Measurements from ENCODE around the gene TNS3.

TNS3 gene

DNA sequence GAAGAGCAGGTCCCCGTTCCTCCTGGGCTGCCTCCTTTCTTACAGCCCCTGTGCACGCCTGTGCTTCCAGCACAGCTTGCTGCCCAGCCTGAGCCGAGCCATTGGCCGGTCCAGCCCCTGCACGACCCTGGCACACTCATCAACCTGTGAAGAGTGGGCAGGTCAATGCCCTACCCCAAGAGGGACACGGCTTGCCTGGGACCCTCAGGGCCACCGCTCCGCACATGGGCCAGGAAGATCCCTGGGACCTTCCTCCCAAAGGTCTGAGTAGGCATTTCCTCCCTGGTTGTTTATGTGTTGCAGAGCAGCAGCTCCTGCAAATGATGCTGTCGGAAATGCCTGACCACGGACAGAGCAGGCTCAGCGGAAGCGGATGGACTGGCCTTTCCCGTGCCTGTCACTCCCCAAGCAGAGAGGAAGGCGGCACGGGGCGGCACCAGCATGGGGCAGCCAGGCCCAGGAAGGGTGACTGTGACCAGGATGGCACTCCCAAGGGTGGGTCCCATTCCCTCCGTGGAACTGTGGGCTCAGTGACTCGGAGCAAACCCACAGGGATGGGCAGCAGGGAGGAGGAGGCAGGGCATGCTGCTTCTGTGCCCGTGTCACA is 252.5 kb downstream of the TNS3 start:
- no peak for DNase-seq (ENCODE audit: low read depth)

DNA sequence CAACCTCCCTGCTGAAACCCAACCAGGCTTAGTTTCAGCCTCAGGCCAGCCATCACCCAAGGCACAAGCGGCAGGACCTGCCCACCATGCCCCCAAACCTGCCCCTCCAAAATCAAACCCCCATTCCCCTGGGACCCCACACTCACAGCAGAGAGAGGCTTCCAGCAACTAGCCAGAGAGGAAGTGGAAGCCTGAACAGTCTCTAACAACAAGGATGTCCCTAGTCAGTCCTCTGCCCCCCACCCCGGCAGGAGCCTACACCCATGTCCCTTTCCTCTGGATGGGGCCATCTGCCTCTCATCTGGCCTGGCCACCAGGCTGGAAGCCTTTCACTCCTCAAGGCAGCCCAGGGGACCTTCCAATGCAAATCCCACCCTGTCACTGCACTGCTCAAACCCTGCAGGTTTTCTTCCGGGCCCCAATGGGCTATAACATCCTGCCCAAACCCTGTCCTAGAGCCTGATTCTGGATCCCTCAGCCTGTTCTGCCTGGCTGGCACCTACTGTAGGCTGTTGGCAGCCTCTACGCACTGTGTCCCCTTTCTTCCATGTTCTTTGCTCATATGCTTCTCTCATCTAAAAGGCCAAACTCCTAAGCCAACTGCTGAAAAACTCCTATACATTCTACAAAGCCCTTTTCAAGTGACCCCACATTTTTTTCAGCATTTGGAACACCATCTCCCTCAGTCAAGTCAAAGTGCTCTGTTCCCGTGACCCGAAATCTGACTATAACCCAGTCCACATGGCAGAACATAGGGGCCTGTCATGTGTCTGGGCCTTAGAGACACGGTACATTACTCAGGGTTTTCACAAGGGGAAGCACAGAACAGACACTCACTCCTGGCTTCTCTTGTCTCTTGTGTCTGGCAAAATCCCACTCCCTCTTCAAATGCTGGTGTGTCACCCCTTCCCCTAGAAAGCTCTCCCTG is 253.3 kb downstream of the TNS3 start:
- DNase-seq (ENCODE audit: low read depth): no peak

DNA sequence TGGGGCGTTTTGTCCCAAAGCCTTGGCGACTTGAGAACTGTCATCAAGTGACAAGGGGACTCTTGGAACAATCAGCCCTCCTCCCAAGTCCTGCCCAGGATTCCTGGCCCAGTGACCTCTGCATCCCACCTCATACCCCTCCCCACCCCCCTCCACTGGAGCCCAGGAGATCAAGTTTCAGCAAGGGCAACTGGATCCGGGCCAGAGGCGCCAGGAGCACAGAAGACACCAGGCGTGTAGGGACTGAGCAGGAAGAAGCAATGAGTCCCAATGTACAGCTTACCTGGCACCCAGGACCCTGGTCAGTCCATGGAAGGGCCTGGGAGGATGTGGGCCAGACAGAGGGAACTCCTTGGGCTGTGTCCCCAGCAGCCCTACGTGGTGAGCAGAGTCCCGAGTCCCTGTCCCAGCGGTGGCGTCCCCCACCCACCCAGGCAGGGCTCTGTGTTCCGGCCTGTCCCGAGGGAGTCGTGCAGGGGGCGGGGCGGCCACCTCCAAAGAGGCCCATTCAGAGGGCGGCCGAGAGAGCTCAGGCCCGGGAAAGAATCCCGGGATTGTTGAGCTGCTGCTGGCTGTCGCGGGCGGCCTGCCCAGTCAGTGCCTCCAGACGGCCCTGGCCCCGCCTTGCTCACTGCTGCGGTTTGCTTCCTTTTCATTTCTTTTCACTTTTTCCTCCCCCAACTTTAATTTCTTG is 254.1 kb downstream of the TNS3 start:
- DNase-seq (ENCODE audit: low read depth): no peak

DNA sequence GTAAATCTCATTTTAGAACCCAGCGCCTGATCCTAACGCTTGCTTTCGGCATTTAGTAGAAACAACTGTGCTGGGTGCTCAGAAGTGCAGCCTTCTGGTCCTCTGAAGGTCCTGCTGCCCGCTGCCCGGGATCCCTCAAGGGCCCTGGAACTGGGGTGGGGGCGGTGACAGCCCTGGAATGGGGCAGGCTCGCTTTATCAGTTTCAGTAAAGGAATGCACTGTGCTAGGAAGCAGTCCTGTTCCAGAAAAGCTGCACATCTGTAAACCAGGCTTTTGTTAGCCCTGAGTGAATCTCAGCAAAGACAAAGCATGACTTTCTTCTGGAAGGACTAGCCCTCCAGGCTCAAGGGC is 254.6 kb downstream of the TNS3 start:
- no peak for DNase-seq (ENCODE audit: low read depth)

DNA sequence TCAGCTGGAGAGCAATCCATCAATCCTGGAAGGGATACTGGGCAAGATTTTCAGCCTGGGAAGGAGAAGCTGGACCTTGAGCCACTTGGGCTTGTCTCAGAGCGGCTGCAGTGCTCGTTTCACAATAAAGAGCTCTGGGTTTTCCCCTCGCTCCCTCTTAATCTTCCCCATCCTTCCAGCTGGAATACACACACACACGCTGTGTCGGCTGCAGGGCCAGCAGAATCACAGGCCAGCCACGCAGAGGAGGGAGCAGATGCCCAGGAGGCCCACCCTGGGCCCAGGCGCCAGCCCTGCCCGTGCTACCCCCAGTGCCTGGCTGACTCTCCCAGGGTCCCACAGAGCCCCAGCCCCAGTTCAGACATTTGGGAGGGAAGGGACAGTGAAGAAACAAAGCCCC is 255.1 kb downstream of the TNS3 start:
- DNase-seq (ENCODE audit: low read depth): no peak

DNA sequence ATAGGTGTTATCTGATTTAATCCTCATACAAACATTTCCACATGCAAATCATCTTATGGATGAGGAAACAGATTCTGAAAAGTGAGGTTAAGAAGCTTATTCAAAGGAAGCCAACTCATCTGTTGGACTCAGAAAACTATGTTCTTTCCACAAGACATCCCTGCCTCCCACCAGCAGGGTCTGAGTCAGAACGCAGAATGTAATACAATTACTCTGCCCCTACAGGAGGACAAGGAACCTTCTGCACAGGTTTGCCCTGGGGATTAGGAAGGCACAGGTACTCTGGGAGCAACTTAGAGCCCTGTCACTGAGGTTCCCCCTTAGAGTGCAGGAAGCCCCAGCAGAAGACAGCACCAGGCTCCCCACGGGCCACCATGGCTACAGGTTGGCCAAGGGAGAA is 255.7 kb downstream of the TNS3 start:
- no peak for DNase-seq (ENCODE audit: low read depth)

DNA sequence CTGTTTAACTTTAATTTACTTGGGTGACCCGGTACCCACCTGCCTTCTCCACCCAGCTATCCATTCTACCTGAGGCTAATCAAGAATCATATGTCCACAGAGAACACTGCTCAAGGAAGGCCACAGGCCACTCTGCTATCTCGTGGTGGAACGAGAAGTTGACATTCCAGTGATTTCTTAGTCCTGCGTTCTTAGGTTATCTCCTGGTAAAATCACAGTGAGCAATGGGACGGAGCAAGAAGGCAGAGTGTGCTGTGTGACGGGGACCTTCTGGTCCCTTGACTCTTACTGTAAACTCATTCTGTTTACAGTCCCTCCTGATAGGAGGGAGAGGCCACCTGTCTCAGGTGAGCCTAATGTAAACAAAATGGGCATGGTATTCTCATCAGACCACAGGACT is 256.6 kb downstream of the TNS3 start:
- DNase-seq (ENCODE audit: low read depth): no peak

DNA sequence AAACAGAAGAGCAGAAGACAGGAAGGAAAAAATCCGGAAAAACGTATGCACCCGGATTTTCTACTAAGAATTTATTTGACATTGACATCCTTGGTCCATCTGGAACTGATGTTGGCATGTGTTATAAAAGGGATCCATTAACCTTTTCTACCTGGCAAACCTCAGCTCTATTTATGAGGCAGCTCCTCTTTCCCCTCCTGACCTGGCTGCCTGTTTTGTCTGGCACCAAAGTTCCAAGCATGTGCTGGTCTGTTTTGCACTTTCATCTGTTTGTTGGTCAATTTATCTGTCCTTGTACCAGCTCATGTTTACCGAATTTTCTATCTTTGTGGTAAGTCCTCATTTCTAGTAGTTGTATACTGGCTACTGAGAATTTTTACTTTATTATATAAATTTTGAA is 258.0 kb downstream of the TNS3 start:
- DNase-seq (ENCODE audit: low read depth): no peak

DNA sequence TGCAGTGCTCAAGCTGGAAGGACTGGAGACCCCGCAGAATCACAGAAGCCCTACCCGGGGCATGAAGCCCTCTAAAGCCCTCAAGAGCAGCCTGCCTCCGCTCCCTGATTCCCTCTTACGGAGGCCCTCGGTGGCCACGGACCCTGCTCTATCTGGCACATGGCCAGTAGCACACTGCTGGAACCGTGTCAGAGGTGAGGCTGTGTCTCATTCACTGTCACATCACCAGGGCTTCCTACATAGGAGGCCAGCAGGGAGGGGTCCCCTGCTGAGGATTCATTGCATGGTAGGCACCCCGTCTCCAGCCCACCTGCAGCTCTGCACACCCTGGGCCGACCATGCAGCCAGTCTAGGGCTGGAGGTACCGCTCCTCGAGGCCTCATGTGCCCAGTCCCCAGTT is 259.2 kb downstream of the TNS3 start:
- no peak for DNase-seq (ENCODE audit: low read depth)

DNA sequence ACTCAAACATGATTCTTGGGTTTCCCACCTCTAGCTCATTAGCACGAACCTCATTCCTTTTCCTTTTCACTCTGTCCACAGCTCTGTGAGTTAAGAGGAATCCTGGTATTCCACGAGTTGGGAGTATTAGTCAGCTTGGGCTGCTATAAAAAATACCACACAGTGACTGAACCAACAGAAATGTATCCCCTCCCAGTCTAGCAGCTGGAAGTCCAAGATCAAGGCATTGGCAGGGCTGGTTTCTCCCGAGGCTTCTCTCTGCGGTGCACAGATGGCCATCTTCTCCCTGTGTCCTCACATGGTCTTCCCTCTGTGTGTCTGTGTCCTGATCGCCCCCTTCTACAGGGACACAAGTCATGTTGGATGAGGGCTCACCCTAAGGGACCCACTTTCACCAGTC is 261.6 kb downstream of the TNS3 start:
- DNase-seq (ENCODE audit: low read depth): no peak

DNA sequence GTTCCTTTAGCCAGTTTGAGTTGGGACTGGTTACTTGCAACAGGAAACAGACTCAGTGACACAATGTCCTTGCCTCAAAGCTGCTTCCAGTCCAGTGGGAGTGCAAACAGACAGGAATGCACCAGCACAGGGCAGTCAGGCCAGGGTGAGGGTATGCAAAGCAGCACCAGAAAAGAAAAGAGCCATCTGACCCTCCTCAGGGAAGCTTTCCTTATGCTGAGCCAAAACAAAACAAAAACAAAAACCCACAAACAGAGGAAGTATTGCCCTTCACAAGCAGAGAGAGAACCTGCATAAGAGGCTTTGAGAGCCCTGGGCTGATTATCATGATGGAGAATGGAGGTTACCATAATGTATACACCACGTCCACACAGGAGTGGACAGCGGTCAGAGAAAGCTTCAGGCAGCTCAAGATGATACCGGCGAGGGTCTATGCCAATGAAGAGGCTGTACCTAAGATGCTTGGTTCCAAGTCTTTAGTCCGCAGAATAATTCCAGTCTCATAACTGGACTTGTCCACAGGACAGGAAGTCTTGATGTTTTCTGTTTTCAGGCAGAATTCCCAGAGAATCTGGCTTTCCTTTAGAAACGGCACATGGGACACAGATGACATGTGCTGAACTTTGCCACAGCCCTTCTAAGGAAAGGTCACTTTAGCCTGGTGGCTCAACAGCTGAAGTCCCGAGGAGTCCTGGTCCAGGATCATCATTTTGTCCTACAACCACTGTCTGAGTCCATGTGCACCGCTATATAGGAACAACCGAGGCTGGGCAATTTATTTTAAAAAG is 263.3 kb downstream of the TNS3 start:
- no peak for DNase-seq (ENCODE audit: low read depth)

DNA sequence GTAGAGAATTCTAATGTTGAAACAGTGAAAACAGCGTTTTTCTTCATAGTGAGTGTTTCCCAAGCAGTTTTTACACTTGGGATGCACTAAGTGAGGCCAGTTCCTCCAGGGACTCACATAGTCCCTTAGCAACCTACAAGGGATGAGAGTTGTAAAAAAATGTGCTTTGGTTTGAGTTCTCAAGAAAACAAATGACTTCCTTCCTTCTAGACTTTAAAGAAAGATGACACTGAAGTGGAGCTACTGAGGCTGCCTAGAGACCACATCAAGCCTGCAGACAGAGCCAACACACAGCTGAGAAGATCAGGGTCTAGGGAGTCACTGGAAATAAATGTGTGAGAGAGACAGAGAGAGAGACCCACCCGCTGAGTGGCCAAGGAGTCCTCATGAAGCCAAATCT is 264.4 kb downstream of the TNS3 start:
- no peak for DNase-seq (ENCODE audit: low read depth)

DNA sequence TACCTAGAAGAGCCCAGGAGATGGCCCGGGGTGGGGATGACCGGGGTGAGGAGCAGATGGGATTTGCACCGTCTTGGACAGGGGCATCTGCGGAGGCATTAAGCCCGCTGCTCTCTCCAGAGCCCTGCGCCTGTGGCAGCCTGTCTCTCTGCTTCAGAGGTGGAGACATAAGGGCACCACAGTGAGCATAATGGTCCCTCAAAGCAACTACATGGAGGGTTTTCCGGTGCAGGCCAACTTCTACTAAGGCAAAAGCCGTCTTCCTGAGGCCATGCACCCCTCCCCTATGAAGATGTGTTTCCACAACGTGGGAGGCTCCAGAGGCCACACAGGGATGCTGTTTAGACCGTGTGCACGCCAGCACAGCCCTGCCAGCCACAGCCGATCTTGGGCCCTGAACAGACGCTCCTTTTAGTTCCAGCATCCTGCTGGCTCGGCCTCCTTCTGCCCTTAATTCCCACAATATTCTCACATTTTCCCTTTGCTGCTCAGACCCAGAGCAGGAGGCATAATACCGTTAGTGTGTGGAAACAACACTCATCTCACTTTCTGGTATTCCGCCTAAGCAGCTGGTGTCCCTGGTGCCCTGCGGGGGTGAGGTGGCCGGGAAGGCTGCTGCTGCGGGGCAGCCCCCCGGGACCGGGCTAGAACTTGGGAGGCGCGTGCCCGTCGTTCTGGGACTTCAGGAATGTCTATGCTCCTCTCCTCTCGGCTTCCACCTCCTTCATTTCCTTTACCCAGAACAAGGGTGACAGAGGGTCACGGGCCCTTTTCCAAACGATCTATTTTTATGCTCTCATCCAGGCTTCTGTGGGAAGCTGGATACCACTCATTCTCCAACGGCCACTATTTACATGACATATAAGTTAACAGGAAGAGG is 266.9 kb downstream of the TNS3 start:
- no peak for DNase-seq (ENCODE audit: low read depth)

DNA sequence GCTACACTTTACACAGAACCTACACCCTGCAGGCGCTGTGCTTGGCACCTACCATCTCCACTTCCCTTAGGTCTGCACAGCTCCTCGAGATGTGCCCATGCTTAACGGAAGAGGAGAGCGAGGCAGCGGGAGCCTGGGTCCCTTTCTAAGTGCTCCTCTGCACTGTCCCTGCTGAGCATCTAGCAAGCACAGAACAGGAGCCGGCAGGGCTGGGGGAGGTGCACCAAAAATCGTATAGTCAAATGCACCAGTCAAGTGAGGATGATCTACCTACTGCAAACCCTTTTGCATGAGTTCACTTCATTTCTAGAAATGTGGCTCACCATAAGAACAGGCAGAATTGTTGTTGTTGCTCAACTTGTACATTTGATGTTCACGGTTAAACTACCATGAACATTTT is 267.7 kb downstream of the TNS3 start:
- DNase-seq (ENCODE audit: low read depth): no peak

DNA sequence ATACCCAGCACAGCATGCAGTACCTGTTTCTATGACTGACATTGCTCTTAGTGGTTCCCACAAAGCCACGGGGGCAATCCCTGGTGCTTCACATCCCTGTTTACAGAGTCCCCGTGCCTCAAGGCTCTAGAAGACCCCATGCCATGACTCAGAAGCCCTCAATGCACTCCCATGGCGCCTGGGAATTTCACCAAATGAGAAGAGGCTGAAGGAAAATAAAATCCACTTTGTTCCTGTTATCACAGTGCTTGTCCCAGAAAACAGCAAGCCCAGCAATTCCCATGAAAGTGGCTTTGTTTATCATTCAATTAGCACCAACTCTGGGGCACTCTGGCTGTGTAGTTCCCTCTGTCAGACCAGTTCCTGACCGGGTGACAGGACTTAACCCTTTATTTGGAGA is 268.3 kb downstream of the TNS3 start:
- DNase-seq (ENCODE audit: low read depth): no peak

DNA sequence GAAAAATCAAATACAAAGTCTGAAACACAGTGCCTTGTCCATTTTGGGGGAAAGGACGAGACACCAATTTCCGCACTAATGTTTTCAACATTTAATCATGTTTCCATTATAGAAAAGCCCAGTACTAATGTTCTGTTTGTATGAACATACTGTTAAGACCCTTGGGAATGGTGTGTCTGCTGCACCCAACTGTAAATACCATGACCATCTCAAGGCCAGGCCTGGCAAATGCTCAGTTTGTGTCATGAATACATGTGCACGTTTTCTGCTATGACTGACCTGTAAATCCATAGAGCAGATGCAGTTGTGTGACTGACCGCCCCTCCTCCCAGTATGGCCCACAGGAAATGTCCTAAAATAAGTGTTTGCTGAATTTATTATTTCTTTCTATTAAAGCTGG is 270.0 kb downstream of the TNS3 start:
- no peak for DNase-seq (ENCODE audit: low read depth)

DNA sequence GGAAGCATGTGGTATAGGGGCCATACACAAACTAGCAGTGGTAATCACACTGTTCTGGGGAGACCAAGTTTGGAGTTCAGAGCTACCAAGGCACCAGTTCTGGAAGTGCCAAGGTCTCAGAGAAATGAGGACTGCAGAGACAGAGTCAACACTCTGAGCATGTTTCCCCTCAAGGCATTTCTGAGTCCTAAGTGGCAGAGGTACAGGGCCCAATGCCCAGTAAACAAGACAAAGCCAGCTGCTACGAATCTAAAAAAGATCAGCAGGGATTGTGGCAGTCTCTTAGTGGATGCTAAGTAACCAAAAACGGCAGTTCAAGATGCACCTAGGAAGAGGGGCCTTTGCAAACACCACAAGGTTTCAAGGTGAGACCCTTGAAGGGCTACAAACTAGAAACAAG is 271.9 kb downstream of the TNS3 start:
- no peak for DNase-seq (ENCODE audit: low read depth)

DNA sequence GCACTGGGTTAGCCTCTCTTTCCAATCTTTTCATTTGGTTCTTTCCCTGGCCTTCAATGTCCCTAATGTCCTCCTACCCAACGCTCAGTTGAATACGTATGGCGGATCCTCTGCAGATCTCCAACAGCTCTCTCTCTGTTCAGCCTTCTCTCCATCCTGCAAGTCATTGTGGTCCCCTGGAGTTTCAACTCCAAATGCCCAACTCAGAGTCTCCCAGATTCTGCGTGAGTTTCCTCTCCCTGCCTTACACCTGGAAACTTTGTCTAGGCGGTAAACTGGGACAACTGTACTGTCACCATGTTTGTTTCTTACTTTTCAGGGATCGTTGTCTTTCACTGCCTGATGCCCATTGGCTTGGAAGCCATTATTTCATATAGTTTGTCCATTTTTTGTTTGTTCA is 273.1 kb downstream of the TNS3 start:
- DNase-seq (ENCODE audit: low read depth): no peak

DNA sequence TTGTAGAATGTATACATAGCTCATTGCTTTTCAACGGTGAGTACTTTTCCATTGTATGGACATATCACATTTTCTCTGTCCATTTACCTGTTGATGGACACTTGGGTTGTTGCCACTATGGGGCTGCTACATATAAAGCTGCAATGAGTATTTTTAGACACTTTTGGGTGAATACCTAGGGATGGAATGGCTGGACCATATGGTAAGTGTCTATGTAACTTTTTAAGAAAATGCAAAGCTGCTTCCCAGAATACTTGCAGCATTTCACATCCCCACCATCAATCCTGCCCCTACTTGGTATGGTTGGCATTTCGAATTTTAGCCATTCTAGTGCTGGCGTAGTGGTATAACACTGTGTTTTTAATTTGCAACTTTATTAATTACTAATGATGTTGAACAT is 274.6 kb downstream of the TNS3 start:
- no peak for DNase-seq (ENCODE audit: low read depth)

DNA sequence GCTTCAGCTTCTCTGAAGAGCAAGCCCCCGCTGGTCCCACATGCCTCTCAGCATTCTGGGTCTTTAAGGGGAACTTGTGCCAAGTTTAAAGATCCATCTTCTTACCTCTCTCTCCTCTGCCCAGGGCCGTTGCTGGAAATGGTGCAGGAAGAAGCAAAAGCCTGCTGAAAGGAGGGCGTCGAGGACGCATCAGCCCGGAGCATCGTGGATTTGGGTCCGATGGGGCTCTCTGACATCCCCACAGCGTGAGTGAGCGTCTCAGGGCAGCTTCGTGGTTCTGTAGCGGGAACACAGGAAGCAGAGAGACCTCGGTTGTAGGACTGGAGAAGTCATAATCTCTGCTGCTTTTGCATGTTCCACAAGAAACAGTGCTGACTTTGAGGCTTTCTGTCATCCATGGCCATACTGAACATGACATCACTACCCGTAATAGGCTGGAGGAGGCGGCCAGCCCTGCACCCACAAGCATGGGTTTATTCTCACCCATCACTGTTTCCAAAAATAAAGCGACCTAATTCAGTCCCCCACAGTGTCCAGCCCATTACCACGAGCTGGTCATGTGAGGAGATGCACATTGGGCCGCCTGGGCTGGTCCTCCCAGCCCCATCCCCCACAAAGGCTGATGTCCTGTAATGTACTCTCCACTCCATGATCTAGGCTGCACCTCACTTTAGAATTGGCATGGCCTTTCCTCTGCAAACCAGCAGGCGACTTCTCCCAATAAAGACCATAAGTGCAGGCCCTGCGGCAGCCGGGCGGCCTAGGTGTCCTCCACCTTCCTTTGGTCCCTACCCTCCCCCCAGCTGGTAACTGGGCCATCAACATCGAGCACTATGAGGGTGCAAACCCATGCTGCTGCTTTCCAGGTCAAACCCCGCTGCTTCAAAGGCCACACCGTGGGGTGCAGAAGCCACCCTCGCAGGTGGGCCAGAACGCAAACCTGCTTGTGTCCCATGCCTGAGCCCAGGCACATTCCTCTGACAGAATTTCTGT is 276.9 kb downstream of the TNS3 start:
- DNase-seq (ENCODE audit: low read depth): no peak

All from stimulated activated CD4-positive, alpha-beta T cell treated with anti-CD3 and anti-CD28 coated beads, Interleukin-2, amount 100 ng/mL, for 4 hours (primary cell).